Measurements from ENCODE around the gene LRRC37A3.
"Not testable (repeated sequence)": the region's sequence is repeated elsewhere in the genome, so short reads cannot be mapped to it uniquely, and the experiment has no call there.

LRRC37A3 gene

DNA sequence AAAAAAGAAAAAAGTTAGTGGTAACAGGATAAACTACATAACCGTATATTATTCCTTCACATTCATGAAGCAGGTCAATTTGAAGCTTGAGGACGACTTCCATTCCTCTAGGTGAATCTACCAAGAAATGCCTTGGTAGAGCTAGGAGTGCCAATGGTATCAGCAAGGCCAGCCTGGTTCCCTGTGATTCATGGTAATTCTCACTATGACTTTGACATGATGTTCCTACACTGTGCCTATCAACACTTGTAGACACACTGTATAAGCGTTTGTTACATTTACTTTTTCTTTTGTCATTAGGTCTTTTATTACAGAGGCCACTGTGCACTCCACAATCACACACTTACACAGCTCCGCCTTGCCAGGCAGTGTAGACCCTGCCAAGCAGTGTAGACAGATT is 7.2 kb upstream of the LRRC37A3 start:
- peak; percentile 29 for DNase-seq (ENCODE audit: low spot score)

DNA sequence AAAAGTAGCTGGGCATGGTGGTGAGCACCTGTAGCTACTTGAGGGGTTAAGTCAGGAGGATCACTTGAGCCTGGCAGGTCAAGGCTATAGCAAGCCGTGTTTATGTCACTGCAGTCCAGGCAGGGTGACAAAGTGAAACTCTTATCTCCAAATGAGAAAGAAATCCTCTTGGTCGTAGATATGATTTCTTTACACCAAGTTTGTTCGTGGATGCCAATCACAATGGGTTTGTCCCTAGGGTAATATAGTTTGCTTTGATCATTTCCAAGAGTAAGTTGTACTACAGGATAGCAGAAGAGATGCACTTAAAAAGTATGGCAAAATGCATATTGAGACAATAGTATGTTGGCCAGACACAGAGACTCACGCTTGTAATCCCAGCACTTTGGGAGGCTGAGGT is 6.0 kb upstream of the LRRC37A3 start:
- peak; percentile 67 for DNase-seq (ENCODE audit: low spot score)

GRCh38 chr17:64923051-64923568 is 3.8 kb upstream of the LRRC37A3 start:
- peak; percentile 87 for DNase-seq (ENCODE audit: low spot score)

GRCh38 chr17:64920419-64921172 is 1.3 kb upstream of the LRRC37A3 start:
- DNase-seq (ENCODE audit: low spot score), result peak; percentile 75

- no peak for DNase-seq (ENCODE audit: low spot score)
Observed at GRCh38 chr17:64920026-64920418, 744 bp upstream of the LRRC37A3 start.

GRCh38 chr17:64918842-64919288 is 413 bp downstream of the LRRC37A3 start:
- peak; percentile 70 for DNase-seq (ENCODE audit: low spot score)

- DNase-seq (ENCODE audit: low spot score), result not testable (repeated sequence)
Observed at GRCh38 chr17:64917540-64917939, 1.7 kb downstream of the LRRC37A3 start.

- not testable (repeated sequence) for DNase-seq (ENCODE audit: low spot score)
Observed at GRCh38 chr17:64915244-64915643, 4.0 kb downstream of the LRRC37A3 start.

DNA sequence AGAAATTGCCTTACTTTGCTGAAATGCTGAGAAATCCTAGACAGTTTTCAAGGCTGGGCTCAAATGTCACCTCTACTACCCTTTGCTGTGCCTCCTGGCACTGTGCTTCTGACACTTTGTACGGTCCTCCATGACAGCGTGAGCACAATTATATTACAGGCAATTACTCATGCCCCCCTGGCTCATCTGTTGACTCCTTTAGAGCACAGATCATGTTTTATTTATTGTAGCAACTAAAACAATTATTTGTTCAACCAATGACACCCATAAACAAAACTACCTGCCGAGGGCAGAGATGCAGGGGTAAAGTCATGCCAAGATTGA is 9.1 kb downstream of the LRRC37A3 start:
- not testable (repeated sequence) for DNase-seq (ENCODE audit: low spot score)

GRCh38 chr17:64909511-64910190 is 9.6 kb downstream of the LRRC37A3 start:
- DNase-seq (ENCODE audit: low spot score), result not testable (repeated sequence)

DNA sequence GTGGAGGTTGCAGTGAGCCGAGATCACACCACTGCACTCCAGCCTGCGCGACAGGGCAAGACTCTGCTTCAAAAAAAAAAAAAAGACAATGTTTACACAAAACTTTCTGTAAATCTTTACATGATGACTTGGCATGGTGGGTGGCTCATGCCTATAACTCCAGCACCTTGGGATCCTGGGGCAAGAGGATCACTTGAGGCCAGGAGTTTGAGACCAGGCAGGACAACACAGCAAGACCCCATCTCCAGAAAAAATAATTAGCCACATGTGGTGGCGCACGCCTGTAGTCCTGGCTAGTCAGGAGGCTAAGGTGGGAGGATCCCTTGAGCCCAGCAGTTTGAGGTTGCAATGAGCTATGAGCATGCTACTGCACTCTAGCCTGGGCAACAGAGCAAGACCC is 15.2 kb downstream of the LRRC37A3 start:
- DNase-seq (ENCODE audit: low spot score), result not testable (repeated sequence)

DNA sequence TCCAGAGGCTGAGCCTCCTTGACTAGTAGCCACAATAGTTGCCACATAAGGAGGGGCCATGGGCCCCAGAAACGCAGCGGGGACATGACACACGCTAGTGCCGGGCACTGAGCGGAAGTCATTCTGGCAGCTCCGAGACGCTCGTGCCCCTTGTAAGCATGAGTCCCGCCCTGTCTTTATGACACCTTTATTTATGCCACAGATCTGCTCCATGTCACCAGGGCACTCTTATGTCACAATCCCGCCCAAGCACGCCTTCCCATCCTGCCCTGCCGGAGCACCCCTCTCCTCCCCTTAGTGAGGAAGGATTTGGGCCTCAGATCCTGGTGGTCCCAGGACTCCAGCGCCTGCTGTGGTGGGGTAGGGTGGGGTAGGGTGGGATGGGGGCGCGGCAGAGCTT is 22.1 kb downstream of the LRRC37A3 start:
- DNase-seq (ENCODE audit: low spot score), result not testable (repeated sequence)

DNA sequence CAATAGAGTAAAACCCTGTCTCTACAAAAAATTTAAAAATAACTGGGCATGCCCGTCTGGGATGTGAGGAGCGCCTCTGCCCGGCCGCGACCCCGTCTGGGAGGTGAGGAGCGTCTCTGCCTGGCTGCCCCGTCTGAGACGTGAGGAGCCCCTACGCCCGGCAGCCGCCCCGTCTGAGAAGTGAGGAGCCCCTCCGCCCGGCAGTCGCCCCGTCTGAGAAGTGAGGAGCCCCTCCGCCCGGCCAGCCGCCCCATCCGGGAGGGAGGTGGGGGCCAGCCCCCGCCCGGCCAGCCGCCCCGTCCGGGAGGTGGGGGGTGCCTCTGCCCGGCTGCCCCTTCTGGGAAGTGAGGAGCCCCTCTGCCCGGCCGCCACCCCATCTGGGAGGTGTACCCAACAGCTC is 45.1 kb downstream of the LRRC37A3 start:
- DNase-seq (ENCODE audit: low spot score), result not testable (repeated sequence)

- peak; percentile 81 for DNase-seq (ENCODE audit: low spot score)
Observed at GRCh38 chr17:64847504-64848466, 71.5 kb downstream of the LRRC37A3 start.

DNA sequence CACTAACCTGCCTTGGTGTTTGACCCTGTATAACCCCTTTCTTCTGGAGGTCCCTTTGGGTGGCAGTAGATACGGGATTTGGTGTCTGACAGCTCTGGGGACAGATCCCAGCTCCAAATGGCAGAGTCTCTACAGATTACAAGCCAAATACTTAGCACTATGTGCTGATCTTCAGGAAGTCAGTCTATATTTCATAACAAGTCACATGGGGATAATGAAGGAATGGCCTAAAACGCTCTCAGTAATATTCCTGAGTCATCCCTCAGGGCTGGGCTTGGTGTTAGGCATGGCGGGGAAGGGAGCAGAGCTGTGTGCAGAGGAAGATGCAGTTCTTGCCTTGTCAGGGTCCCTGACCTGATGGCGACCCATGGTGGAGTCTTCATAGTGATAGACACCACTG is 72.4 kb downstream of the LRRC37A3 start:
- DNase-seq (ENCODE audit: low spot score), result not testable (repeated sequence)

DNA sequence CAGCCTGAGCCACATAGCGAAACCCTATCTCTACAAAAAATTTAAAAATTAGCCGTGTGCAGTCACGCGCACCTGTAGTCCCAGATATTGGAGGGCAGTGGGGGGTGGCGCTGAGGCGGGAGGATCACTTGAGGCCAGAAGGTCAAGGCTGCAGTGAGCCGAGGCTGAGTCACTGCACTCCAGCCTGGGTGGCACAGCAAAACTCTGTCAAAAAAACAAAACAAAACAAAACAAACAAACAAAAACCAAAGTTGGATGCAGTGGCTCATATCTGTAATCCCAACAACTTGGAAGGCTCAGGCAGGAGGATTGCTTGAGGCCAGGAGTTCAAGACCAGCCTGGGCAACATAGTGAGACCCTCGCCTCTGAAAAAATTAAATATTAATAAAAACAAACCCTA is 75.4 kb downstream of the LRRC37A3 start:
- not testable (repeated sequence) for DNase-seq (ENCODE audit: low spot score)

- DNase-seq (ENCODE audit: low spot score), result not testable (repeated sequence)
Observed at GRCh38 chr17:64842900-64843299, 76.4 kb downstream of the LRRC37A3 start.

DNA sequence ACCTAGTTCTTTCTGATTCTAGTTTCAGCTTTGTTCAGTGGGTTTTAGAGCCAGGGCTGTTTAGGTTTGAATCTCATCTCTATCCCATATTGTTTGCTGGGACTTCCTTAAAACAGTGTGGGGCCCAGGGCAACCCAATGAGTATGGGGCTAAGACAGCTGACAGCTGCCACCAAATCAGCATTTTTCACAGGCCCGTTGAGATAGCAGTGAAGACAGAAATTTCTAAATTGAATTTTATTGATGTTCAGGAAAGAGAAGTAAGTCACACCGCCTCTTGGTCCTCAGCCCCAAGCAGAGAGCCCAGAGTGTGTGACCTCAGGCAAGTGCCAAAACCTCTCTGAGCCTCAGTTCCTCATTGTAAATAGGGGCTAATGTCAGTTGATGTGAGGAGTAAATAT is 78.3 kb downstream of the LRRC37A3 start:
- DNase-seq (ENCODE audit: low spot score), result not testable (repeated sequence)

- DNase-seq (ENCODE audit: low spot score), result not testable (repeated sequence)
Observed at GRCh38 chr17:64838513-64838912, 80.8 kb downstream of the LRRC37A3 start.

DNA sequence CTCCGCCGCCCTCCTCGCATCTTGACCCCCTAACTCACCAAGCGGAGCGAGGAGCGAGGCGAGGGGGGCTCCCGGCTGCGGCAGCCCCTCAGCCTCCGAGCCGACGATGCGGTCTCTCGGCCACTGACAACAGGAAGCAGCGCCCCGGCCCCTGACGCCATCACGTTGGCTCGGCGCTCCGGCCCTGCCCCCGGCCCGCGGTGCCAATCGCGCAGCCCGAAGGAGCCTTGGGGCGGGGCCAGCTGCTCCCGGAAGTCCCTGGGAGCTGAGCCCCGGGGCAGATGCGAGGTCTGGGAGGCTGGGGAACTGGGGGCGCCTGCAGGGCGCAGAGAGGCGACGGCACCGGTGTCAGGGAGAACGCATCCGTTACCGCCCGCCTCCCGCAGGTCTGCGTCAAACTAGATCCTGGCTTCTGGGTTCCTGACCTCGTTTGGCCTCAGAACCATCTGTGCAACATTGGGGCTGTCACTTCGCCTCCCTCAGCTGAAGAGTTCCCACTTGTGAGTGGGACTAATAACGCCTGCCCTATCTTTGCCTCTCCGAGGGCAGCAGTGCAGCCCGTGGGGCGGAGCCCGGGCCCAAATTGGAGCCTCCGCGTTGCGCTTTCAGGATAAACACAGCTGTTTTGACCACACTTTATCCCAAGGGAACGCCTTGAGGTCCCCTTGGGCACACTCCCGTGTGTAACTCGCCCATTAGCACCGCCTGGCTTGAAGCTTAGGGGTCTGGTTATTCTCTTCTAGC is 82.1 kb downstream of the LRRC37A3 start:
- peak; percentile 84 for DNase-seq (ENCODE audit: low spot score)

DNA sequence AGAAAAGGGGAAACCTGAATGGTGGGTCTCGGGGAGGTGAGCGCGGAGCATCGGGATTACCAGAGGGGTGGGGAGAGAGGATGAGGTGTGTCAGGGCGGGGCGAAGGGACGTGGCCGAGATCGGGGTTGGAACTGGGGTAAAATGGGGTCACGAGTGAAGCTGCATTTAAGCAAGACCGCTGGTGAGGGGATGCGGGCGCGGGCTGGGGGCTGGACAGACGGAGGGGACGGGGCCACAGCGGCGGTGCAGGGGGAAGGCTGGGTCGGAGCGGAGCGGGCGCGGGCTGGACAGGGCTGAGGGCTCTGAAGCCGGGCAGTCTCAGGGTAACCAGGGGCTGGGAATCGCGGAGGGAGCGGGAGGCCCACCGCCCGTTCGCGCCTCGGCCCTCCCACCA is 82.7 kb downstream of the LRRC37A3 start:
- peak; percentile 54 for DNase-seq (ENCODE audit: low spot score)
